ENCODE data around the gene GGA1. TPM values are rescaled to one million over a fixed set of nuclear protein-coding genes. Genes with fewer than 3 reads are reported as not detected.

The GGA1 gene
- total RNA-seq, 4 donors from 2014 or later, result 16.7 to 78.0 (median 35.3) TPM

DNA sequence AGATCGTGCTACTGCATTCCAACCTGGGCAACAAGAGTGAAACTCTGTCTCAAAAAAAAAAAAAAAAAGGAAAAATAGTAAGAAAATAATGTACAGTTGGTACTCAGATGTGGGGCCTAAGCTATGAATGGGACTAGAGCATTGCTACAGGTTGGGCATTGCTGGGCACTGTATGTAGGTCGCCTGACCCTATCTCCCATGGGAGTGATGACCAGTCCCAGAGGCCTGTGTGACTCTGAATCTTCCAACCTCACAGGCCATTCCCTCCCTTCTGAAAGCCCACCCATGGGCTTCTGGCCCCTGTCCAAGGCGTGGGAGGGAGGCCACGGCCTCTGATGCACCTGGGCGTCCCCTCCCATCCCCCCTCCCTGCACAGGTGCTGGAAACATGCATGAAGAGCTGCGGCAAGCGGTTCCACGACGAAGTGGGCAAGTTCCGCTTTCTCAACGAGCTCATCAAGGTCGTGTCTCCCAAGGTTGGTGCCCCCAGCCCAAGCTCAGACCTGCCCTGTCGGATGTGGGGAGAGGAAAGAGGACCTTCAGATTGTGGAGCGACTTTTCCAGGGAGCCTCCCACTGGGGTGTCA lies 9.5 kb downstream of the GGA1 start:
- Histone ChIP-seq H3K36me3 (no peaks in the 10 kb centered on the region), H3K4me3 (no peak overlapping the region), H3K9me3 (no peaks in the 10 kb centered on the region), H3K27me3 (no peaks in the 10 kb centered on the region), H3K27ac (no peak overlapping the region), H3K4me1 (peaks cover 2 to 7% of the 10 kb centered on the region in 2 donors)
- intact Hi-C loops (cut with DNase I; ENCODE audit: low total_unique reads), result no loop called here
- TF ChIP-seq POLR2A (IDR thresholded peaks at IDR 0.05), result no peak
- TF ChIP-seq, protein P1, sequence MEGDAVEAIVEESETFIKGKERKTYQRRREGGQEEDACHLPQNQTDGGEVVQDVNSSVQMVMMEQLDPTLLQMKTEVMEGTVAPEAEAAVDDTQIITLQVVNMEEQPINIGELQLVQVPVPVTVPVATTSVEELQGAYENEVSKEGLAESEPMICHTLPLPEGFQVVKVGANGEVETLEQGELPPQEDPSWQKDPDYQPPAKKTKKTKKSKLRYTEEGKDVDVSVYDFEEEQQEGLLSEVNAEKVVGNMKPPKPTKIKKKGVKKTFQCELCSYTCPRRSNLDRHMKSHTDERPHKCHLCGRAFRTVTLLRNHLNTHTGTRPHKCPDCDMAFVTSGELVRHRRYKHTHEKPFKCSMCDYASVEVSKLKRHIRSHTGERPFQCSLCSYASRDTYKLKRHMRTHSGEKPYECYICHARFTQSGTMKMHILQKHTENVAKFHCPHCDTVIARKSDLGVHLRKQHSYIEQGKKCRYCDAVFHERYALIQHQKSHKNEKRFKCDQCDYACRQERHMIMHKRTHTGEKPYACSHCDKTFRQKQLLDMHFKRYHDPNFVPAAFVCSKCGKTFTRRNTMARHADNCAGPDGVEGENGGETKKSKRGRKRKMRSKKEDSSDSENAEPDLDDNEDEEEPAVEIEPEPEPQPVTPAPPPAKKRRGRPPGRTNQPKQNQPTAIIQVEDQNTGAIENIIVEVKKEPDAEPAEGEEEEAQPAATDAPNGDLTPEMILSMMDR (IDR thresholded peaks at IDR 0.05), result no peak
- DNase-seq, result no peak

DNA sequence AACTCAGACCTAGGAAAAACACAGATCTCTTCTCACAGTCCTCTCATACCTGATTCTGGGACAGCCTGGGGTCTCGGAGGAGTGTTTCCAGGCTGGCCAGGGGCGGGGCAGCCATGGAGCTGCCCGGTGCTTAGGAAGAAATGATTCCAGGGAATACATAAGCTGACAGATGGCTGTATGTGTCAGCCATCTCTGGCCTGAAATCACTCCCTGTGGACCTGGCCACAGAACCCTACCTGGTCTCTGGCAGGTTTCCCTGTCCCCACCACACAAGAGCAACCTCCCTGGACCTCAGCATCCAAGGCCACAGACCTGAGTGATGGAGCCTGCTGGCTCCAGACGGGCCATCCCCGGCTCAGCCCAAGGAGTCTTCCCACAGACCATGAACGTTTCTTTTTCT lies 10.0 kb downstream of the GGA1 start:
- no peak overlapping the region for H3K4me3 ChIP-seq
- H3K27ac ChIP-seq, result no peak overlapping the region
- DNase-seq, result no peak
- no peaks in the 10 kb centered on the region for H3K36me3 ChIP-seq
- no peaks in the 10 kb centered on the region for H3K9me3 ChIP-seq
- intact Hi-C loops (cut with DNase I; ENCODE audit: low total_unique reads), result no loop called here
- peaks cover 0 to 2% of the 10 kb centered on the region in 2 donors for H3K4me1 ChIP-seq
- no peaks in the 10 kb centered on the region for H3K27me3 ChIP-seq
- TF ChIP-seq, protein P1 (IDR thresholded peaks at IDR 0.05), result no peak
- TF ChIP-seq POLR2A (IDR thresholded peaks at IDR 0.05), result no peak

DNA sequence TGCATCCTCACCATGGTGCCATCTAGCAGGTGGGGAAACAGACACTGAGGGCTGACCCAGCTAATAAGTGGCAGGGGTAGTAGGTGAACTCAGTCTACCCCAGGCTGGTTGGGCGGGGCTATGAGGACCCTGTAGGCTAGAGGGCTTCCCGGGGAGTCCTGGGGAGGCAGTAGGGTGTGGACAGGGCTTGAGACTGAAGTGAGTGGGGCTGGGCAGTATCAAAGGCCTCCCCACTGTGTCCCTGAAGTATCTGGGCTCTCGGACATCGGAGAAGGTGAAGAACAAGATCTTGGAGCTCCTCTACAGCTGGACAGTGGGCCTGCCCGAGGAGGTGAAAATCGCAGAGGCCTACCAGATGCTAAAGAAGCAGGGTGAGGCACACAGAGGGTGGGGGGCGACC lies 11.4 kb downstream of the GGA1 start:
- Histone ChIP-seq H3K27ac (no peak overlapping the region), H3K9me3 (no peaks in the 10 kb centered on the region), H3K4me1 (no peaks in the 10 kb centered on the region), H3K4me3 (no peak overlapping the region), H3K36me3 (no peaks in the 10 kb centered on the region), H3K27me3 (no peaks in the 10 kb centered on the region)
- no peak for TF ChIP-seq POLR2A (IDR thresholded peaks at IDR 0.05)
- TF ChIP-seq, protein P1 (IDR thresholded peaks at IDR 0.05), result no peak
- DNase-seq, result no peak
- intact Hi-C loops (cut with DNase I; ENCODE audit: low total_unique reads), result no loop called here

DNA sequence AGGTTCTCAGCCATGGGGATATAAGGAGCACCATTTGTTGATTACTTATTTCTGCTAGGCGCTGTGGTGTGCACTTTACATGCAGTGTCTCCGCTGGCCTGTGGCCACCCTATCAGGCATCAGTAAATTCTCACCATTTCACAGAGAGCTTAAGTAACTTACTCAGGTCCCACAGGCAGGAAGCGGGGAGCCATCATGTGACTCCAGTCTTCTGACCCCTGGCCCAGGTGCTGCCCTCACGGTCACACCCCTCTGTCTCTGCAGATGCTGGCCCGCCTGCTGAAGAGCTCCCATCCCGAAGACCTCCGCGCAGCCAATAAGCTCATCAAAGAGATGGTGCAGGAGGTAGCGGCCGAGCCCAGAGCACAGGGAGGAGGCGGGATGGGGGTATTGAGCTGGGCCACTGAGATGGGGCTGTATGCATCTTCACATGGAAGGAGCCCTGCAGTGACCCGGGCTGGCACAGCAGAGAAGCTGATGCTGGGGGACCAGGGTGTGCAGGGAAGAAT lies 12.8 kb downstream of the GGA1 start:
- peaks cover 1 to 7% of the 10 kb centered on the region in 2 donors for H3K4me1 ChIP-seq
- intact Hi-C loops (cut with DNase I; ENCODE audit: low total_unique reads), result no loop called here
- DNase-seq, result peak in 1 of 2 donors; percentile 18
- no peaks in the 10 kb centered on the region for H3K9me3 ChIP-seq
- no peak overlapping the region for H3K4me3 ChIP-seq
- no peaks in the 10 kb centered on the region for H3K27me3 ChIP-seq
- no peaks in the 10 kb centered on the region for H3K36me3 ChIP-seq
- TF ChIP-seq, protein P1 (IDR thresholded peaks at IDR 0.05), result no peak
- no peak for TF ChIP-seq POLR2A (IDR thresholded peaks at IDR 0.05)
- H3K27ac ChIP-seq, result no peak overlapping the region

DNA sequence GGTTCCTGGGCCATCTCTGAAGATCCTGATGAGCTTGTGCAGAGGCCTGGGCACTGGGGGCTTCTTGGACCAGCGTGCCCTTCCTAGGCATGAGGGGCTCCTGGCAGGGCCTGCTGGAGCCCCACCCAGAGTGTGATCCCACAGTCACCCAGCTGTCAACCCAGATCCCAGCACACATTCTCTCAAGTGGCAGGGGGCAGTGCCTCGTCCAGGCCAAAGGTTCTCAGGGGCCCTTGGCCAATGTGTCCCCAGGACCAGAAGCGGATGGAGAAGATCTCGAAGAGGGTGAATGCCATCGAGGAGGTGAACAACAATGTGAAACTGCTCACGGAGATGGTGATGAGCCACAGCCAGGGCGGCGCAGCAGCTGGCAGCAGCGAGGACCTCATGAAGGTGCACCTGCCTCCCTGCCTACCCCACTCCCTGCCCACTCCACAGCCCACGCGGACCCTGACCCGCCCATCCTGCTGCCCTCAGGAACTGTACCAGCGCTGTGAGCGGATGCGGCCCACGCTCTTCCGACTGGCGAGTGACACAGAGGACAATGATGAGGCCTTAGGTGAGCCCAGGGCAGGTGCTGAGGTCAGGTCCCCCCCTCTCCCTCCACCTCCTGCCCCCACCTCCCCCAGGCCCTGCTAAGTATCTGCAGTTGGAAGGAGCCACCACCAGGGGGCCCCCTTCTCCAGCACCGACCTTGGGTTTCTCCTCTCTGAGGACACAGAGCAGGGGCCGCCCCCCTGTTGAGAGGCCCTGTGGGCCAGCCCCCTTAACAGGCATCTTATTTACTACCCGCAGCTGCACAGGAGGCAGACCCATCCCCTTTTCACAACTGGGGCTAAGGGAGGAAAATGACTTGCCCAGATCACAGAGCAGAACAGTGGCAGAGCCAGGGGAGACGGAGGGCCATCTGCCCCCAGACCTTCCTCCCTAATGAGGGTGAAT lies 14.7 kb downstream of the GGA1 start:
- Histone ChIP-seq H3K27me3 (no peaks in the 10 kb centered on the region), H3K27ac (peak overlapping the region; percentile 30 to 87), H3K4me3 (no peak overlapping the region), H3K9me3 (no peaks in the 10 kb centered on the region), H3K36me3 (no peaks in the 10 kb centered on the region), H3K4me1 (peaks cover 7 to 8% of the 10 kb centered on the region in 2 donors)
- peak; percentile 70 for DNase-seq
- TF ChIP-seq, protein P1 (IDR thresholded peaks at IDR 0.05), result peak; percentile 62 to 96 (median 80)
- TF ChIP-seq POLR2A (IDR thresholded peaks at IDR 0.05), result no peak
- intact Hi-C loops (cut with DNase I; ENCODE audit: low total_unique reads), result no loop called here
